Cortex of kidney (tissue), 1 donor: Measurements from ENCODE around the gene LRRFIP1.
"Not testable (repeated sequence)": the region's sequence is repeated elsewhere in the genome, so short reads cannot be mapped to it uniquely, and the experiment has no call there.

Experiments used
- DNase-seq: peaks from one replicate; lab custom pipeline; 2025; lab: John Stamatoyannopoulos, UW

The LRRFIP1 gene

DNA sequence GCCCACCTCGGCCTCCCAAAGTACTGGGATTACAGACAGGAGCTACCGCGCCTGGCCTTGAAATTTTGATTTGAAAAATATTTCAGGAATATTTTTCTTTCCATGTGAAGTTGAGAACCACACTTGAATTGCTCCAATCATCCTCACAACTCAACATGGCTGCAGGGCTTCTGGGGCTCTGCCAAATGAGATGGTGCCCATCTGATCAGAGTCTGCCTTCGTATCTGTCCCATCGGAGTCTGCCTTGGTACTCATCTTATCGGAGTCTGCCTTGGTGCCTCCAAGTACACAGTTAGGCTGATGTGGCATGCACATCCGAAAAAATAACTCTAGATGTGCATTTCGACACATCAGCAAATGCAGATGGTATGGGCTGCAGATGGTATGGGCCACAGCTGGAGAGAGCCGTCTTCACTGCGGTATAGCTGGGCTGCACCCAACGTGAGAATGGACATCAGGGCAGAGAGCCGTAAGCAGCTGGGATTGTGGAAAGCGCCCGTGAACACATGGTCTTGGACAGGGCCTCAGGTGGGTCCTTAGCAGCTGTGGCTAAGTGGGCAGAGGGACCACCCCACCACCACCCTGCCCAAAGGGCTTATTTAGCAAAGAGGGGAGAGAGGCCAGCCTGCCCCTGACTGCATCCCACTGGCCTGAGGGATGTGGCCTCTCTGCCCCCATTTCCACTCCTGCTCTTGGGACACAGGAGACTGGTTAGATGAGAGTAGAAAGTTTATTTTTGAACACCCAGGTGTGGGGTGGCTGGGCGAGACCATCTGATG lies 119.1 kb downstream of the LRRFIP1 start:
- DNase-seq, result no peak

DNA sequence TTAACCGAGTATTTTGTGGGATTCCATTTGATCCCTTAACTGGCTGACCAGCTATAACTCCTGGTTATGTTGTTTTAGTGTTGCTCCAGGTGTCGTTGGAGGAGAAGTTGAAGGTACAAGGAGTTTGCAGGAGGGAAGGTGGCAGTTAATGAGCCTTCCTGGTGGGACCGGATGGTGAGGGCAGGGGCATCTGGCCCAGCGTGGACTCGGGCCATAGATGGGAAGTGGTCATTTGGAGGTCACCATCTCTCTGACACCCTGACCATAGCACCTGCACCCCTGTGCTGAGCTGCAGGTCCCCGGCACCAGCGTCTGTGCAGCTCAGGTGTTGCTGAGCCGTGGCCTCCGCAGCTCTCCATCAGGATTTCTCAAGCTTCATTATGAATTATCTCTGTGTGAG lies 119.8 kb downstream of the LRRFIP1 start:
- no peak for DNase-seq

DNA sequence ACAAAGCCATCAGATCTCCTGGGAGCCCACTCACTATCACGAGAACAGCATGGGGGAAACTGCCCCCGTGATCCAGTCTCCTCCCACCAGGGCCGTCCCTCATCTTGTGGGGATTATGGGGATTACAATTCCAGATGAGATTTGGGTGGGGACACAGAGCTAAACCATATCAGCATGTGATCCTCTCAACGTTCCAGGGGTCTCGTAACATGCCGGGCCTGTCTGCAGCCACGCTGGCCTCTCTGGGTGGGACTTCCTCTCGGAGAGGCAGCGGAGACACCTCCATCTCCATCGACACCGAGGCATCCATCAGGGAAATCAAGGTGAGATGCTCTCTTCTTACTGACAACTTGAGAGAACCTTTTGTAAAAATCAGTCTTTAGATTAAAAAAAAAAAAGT lies 121.6 kb downstream of the LRRFIP1 start:
- no peak for DNase-seq

DNA sequence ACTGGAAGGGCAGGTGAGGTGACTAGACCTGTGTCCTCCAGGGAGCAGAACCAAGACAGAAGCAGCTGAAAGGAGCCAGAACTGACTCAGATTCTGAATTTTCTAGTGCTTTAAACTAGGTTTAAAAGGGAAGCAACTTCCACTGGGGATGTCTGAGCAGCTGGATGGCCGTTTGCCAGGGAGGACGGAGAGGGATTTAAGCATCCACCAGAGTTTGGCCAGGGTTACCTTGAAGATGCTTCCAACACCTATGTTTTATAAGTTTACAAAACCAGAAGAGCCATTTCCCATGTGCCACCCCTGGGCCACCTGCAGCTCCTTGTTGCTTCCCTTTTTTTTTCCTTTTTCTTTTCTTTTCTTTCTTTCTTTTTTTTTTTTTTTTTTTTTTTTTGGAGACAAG lies 122.6 kb downstream of the LRRFIP1 start:
- DNase-seq, result no peak

DNA sequence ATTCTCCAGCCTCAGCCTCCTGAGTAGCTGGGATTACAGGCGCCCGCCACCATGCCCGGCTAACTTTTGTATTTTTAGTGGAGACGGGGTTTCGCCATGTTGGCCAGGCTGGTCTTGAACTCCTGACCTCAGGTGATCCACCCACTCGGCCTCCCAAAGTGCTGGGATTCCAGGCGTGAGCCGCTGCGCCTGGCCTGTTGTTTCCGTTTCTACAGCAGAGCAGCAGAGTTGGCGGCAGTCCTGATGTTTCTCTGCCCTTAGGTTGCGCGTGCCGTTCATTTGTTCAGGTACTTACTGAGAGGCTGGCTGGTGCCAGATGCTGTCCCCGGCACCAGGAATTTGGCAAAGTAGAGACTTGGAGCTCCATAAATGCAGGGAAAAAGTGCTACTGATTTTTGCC lies 123.1 kb downstream of the LRRFIP1 start:
- DNase-seq, result not testable (repeated sequence)

DNA sequence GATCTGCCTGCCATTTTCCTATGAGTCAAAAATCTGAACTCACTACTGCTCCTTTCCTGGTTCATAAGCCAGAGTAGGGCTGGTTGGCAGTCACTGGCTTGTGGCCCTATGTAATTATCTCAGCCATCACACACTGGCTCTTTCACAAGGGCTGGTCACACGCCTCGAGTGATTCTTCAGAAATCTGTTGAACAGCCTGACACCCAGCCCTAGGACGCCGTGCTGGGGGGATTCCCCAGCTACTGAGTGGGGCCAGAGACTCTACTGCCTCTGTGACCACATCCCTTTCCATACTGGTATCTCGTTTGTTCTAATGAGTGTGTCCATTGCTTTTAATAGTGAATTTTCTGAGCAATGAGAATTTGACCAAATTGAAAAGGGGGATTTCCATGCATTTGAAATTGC lies 125.4 kb downstream of the LRRFIP1 start:
- DNase-seq, result no peak

DNA sequence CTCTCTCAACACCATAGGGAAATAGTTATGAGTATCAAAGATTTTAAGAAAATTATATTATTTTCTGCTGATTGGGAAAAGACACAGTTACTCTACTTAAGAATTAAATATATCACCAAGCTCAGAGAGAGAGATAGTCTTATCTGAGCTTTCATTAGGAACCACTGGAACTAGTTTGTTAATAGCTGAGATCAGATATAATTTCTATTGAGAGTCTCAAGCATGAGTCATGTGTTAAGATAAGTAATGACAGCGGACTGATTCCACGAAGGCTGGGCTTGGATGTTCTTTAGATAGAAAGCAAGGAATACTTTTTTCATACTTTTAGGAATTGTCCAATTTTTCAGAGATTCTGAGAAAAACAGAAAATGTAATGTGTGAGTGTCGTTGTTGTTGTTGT lies 126.8 kb downstream of the LRRFIP1 start:
- DNase-seq, result no peak

DNA sequence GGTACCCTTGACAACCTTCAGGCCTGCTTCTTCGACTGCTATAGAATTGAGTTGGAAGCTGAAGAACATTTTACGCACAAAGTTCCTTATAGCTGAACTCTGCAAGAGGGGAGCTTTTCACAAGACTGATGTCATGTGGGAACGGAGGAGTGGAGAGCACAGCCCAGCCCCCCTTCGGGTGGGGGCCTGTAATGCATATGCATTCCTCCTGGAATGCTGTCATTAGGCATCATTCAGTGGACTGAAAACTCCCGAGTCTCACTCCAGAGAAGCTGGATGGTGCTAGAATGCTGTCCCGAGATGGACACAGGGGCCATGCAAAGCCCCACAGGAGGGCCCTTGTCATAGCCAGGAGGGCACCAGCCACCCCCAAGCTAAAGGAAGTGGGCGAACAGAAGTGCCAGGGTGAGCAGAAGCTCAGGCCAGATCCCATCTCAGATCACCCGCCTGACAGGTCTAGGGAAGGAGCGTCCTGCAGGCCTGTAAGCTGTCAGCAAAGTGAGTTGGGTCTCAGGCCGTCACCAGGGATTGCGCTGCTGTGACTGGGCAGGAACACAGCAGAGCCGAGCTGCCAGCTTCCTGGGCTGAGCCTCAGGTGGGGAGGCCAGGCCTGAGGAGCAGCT lies 127.3 kb downstream of the LRRFIP1 start:
- DNase-seq, result no peak

DNA sequence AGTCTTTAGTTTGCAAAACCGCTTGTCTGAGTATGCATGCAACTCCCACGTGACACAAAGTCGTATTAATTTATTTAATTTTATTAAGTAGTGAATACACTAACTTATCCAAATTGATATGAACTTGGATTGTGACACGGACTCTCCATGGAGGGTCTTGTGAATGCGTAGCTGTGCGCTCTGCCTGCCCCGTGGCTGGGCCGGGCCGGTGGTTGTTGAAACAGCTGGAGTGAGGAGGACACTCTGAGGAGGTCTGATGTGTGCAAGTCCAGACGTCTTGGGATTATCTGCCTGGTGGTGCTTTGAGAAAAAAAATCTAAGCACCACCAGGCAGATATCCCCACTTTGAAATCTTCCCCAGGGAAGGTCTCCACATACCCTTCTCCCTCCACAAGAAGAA lies 130.2 kb downstream of the LRRFIP1 start:
- no peak for DNase-seq

DNA sequence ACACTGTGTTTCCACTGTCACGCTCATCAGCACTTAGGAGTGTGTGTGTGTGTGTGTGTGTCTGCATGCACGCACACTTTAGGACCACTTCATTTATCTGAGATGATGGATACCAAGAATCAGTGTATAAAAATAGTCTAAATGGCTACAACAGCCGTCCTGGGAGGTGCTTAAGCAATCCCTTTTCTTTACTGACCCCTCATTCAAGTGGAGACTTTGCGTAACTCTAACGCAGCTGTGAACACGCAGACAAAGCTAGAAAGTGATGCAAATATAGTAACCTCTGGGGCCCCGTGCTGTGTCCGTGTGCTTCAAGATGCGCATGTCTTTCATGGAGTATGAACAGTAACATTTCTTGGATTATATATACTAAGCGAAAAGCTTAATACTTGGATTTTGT lies 130.8 kb downstream of the LRRFIP1 start:
- no peak for DNase-seq

DNA sequence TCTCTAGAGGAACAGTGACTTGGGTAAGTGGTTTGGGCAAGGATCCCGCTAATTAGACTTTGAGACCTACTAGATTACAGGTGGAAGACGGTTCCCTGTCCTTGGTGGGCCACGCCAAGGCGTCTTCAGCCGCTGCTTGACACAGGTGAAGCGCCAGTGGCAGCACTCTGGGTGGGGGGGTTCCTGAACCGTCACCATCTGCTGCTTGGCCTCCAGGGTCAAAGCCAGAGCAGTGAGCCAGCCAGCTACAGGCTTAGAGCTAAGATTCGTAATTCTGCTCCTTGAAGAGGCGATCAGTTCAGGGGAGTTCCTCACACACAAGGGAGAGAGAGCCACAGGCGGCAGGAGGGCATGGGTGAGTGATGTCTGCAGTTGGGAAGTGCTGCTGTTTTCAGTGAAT lies 131.8 kb downstream of the LRRFIP1 start:
- no peak for DNase-seq

DNA sequence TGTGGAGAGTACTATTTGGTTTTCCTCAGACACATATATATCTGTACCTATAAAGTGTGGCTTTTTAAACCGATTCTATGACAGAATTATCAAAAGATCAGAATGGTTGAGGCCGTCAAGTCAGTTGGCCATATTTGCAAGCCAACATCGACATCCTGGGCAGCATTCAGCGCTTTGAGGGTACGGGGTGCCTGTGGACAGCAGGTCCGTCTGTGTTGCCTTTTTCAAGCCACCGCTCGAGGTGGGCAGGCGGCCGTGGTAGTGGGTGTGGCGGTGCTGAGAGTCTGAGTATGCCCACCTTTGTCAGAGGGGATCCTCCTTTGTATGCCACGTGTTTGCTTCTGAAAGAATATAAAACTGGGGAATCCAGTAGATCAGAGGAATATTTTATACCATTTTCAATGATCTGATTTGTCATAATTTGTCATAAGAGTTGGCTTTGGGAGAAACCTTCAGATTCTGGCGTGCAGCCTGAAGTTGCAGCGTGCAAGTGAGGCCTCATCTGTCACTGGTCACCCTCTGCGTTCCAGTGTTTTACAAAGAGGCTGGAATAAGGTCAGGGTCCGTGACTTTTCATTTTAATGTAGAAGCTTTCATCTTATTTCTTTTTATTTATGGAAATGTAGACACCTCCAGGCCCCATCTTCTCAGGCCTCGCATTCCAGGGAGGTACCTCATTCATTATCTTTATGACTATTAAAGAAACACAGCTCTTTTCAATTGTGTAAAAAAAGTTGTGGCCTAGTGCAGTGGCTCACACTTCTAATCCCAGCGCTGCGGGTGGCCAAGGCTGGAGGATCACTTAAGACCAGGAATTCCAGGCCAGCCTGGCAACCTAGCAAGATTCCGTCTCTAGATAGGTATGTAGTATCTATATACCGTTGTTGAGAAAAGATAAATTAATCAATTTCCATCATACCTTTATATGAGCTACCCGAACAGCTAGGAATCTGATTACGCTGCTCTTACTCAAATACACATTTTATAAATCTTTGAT lies 133.4 kb downstream of the LRRFIP1 start:
- no peak for DNase-seq

DNA sequence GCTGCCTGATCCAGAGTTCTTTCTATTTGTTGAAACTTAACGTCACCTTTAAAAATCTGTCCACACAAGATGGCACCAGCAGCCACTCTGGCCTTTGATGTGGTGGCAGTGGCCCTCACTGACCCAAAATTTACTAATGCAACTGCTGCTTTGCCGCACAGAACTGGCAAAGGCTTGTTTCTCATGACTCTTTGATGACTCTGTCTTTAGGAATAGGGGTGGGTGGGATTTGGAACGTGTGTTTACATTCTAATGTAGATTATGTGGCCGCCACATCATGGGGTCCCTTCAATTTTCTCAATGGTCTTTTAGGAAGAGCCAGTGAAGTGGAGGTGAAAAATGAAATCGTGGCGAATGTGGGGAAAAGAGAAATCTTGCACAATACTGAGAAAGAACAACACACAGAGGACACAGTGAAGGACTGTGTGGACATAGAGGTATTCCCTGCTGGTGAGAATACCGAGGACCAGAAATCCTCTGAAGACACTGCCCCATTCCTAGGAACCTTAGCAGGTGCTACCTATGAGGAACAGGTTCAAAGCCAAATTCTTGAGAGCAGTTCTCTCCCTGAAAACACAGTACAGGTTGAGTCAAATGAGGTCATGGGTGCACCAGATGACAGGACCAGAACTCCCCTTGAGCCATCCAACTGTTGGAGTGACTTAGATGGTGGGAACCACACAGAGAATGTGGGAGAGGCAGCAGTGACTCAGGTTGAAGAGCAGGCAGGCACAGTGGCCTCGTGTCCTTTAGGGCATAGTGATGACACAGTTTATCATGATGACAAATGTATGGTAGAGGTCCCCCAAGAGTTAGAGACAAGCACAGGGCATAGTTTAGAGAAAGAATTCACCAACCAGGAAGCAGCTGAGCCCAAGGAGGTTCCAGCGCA lies 135.2 kb downstream of the LRRFIP1 start:
- not testable (repeated sequence) for DNase-seq

DNA sequence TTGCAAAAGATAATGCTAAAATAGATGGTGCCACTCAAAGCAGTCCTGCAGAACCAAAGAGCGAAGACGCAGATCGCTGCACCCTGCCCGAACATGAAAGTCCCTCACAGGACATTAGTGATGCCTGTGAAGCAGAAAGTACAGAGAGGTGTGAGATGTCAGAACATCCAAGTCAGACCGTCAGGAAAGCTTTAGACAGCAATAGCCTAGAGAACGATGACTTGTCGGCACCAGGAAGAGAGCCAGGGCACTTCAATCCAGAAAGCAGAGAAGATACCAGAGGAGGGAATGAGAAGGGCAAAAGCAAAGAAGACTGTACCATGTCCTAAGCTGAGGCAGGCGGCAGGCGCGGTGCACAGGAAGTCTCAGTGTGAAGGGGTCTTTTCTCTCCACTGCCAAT lies 136.4 kb downstream of the LRRFIP1 start:
- no peak for DNase-seq

DNA sequence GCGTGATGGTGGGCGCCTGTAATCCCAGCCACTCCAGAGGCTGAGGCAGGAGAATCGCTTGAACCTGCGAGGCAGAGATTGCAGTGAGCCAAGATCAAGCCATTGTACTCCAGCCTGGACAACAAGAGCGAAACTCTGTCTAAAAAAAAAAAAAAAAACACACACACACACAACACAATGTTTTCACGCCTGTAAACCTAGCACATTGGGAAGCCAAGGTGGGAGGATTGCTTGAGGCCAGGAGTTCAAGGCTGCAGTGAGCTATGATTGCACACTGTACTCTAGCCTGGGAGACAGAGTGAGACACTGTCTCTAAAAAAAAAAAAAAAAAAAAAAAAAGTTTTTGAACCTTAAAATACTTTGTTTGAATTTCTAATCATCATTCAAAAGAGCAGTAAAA lies 137.7 kb downstream of the LRRFIP1 start:
- DNase-seq, result not testable (repeated sequence)

DNA sequence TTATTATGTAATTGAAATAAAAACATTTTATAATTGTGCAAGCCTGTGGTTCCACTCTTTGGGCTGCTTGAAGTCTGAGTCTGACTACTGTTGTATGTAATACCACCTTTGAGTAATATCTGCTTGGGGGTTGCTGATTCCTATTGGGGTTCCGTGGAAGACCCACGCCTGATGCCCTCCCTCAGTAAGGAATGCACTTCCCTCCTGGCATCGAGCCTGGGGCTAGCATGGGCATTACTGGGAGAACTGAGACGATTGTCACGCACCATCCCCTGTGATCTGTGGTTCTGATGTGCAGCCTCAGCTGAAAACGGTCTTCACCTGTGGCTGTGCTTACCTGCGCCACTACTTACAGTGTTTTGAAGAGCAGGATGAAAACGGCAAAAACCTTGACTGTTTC lies 138.5 kb downstream of the LRRFIP1 start:
- no peak for DNase-seq

DNA sequence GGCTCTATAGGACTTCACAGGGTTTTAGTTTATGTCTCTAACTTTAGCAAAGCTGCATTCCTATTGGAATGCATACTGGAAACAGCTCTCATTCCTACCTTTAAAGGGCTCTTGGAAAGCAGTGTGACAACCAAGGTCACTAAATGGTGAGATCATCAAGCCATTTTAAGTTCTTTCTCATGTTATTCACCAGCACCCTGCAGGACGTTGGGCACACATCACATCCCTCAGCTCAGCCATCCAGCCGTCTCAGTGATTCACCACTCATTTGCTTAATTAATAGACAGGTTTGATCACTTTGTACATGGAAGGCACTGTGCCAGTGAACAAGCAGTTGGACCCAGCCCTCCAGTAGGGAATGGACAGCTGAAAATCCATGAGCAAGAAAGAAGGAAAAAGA lies 139.0 kb downstream of the LRRFIP1 start:
- DNase-seq, result no peak

DNA sequence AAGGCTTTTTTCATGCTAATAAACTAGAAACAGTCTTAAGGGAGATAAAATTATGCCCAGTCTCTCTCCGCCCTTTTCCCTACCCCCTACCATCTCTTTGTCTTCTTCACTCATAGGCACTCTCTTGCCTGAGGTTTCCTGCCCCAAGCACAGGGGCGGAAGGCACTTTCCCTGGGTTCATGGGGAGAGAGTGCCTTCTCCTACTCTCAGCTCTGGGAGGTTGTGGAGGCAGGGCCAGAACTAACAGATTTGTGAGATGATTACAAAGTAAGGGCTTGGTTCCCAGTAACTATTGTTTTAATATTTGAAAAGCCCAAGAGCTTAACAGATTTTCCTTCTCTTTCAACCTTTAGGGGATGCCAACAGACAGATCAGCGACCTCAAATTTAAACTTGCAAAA lies 145.1 kb downstream of the LRRFIP1 start:
- no peak for DNase-seq

DNA sequence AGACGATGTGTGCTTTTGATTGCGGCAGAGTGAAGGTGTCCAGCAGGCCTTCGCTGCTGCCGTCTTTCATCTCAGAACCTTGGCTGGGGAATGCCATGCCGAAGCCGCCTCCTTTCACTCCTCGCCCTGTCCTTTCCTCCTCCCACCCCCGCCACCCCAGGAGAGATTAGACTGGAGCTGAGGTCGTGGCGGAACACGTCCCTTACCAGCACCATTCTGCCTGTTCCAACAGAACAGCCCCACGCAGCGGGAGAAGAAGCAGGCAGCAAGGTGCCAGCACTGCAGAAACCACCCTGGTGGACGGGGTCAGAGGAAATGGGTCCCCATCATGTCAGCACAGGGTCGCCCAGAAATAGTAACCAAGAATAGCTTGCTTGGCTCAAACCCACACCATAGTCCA lies 146.4 kb downstream of the LRRFIP1 start:
- DNase-seq, result no peak

DNA sequence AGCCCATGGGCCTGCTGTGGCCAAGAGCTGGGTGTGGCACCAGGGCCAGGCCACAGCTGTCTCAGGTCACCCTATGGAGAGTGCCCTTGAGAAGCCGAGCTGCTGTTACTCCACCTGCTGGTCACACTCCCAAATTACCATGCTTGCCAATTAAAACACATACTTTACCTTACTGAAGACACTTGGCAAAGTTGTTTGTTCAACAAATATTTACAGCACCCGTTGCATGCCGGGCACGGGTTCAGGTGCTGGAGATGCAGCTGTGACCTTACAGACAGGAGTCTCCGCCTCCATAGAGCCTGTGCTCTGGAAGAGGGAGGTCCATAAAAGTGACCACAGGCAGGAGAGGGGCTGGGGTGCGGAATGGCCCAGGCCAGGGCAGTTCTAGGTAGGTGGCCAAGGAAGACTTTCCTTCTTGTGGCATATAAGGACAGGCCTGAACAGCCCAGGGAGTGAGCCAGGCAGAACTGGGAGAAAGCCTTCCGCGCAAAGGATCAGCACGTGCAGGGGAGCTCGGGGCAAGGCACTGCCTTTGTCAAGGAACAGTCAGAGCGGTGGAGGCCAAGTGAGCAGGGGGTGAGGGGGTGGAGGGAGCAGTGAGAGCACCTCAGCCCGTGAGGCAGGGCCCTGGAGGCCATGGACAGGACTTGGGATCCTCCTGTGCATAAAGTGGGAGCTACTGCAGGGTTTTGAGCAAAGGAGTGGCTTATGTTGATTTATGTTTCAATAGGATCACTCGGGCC lies 147.6 kb downstream of the LRRFIP1 start:
- DNase-seq, result no peak

DNA sequence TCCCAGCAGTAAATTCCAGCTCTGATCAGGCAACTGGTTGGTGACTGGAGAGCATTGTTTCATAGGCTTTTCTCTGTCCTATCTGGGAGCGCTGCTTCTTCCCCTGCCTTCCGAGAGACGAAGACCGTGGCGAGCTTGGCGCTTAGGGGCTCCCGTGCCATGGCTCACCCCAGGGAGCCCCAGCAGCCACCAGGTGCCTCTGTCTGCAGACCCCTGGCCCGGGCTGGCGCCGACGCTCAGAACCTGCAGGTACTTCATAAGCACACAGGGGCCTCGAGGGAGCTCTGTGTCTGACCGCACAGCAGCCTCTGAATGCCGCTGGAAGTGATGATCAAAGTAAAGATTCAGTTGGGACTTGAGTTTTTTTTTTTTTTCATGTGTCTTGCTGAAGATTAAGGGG lies 152.1 kb downstream of the LRRFIP1 start:
- no peak for DNase-seq
